HG03097 (cell line): ENCODE measurements around the gene CNPY1.

Experiments used
- ATAC-seq: cut with Tn5 transposase; IDR thresholded peaks from one replicate; pipeline ENCODE4 v1.9.1; 2021; ENCODE audit not compliant: unreplicated experiment, low FRiP score

Gene CNPY1

DNA sequence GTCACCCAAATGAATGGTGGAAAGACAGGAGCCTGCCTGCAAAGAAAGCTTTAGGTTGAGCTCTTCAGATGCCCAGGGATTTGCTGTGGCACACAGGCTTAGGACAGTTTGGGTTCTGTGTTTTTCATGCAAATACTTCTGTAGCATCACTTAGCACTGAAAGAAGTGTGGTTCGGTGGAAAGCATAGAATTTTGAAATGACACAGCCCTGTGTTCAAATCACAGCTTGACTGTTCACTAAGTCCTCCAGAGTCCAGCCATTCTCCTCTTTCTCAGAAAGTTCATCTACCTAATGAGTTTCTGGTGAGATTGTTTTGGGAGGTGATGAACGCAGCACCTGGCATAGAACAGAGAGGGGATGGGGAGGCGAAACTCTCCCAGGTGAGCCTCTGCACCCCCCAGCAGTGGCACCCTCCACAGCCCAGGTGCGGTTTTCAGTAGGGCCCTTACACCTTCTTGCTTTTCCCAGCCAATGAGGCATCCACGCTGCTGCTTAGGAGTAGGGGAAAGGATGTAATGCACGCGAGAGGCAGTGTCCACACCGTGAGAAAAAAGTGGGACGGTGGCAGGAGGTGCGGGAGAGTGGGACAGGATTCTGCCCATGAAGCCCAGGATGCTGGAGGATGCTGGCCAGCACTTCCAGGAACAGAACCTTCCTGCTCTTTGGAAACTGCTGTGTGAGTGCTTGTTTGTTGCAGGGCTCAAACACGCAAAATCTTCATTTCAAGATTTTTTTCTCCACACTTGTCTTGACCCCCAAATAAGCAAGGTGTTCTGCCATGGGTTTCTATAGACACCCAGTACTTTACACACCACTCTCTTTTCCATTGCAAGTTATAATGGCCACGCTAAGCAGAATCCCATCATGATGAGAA, 76.8 kb downstream of the CNPY1 start:
- ATAC-seq = no peak

DNA sequence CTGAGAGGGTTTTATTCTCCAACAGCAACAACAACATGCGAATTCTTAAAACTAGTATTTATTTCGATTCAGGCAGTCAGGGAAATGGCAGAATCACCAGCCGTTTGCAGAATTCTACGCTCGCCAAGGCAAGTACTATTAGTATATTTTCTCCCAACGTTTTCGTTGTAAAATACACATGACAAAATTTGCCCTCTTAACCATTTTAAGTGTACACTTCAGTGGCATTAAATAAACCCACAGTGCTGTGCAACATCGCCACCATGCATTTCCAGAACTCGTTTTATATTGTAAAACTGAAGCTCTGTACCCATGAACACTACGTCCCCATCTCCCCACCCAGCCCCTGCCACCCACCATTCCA, 77.6 kb downstream of the CNPY1 start:
- no peak for ATAC-seq

DNA sequence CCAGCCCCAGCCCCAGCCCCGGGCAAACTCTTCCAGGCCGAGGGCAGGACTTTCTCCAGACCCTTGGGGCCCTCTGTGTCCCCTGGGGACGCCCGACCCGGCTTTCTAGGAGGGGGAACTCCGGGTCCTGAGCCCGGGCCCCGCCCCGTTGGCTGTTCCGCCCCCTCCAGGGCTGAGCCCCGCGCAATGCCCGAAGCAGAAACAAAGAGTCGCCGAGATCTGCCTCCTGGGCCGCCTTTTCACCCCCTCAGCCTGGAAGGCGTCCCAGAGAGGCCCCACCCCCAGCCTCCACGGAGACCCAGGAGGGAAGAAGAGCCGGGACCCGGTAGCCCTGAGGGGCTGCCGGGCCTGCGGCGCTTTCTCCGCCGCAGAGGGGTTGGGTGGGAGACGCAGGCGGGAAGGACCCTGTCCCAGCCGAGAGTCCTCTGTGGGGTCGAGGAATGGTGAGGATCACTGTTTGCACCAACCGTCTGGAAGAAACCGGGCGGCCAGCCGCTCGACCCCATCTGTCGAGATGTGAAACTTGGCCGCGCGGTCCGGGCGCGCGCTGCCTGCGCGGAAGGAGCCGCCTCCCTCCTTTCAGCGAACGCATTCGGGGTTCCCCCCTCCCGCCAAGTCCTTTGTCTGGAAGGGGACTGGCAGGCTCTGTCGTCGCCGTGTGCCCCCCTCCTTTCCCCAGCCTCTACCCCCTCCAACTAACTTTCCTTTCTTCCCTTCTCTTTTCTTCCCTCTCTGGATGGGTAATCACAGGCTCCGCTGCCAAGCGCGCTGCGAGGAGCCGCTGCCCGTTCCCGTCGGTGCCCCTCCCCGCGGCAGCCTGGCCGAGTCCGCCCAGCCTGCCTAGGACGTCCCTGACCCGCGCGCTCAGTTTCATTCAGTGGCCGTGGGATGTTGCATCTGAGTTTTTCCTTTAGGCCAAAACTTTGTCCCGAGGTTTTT, 78.2 kb downstream of the CNPY1 start:
- ATAC-seq = no peak

DNA sequence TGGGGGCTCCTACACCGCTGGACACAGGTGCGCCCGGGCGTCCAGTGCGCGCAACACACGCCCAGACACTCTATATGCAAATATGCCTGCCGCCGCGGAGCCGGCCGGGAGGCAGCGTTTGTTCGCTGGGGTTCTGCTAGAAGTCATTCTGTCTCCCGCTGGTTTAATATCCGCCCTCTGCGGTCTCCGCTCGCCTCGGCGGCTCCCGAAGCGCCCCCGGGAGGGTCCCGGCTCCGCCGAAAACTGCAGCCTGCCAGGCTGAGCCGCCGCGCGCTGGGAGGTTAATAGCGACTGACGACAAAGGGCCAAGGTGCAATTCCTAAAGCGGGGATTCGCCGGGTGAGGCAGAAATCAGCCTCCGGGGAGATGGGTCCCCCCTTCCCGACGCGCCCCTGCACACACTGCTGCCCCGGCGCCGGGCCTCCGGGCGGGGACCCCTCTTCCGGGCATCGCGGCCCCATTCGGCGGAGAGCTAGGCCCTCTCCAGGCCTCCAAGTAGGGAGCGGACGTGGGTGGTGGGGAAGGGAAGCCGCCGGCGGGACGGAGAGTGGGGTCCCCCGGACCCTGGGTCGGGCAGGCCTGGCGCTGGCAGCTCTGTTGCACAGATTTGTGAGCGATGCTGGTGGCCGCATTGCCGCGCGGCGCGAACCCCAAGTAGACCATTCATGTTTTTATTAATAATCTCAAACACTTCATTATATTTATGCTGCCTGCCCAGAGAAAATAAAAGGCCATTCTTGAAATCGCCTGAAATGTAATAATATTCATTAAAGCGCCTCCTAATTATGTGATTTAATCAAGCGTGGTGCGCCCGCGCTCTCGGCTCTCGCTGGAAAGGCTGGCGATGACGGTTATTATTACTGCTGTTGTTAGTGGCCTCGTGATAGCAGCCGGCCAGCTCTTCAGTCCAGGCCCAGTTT, 79.3 kb downstream of the CNPY1 start:
- no peak for ATAC-seq

DNA sequence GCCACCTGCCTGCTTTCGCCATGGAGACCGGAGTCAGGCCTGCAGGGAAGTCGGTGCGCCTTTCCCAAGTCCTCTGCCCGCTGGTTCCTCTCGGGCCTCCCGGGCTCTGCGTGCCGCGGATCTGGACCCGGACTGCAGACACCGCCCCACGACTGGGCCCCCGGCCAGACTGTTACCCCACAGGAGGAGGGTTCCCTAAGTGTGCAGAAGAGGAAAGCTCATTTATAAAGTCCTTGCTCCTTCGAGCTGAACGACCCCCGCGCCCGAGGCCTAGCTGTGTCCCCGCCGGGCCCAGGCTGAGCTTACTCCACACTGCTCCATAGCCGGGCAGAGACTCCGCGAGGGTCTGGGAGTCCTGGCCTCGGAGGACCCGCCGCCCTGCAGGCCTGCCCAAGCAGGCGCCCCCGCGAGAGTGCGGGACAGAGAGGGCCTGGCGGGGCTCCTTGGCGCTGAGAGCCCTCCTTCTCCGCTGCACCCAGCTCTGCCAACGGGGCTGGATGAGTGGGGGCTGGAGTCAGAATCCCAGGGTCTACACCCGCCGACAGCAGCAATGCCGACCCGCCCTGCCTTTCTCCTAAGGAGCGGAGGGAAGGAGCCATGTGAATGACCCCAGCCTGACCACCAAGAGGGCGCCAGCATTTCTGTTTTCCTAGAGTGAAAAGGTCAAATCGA, 80.1 kb downstream of the CNPY1 start:
- no peak for ATAC-seq

DNA sequence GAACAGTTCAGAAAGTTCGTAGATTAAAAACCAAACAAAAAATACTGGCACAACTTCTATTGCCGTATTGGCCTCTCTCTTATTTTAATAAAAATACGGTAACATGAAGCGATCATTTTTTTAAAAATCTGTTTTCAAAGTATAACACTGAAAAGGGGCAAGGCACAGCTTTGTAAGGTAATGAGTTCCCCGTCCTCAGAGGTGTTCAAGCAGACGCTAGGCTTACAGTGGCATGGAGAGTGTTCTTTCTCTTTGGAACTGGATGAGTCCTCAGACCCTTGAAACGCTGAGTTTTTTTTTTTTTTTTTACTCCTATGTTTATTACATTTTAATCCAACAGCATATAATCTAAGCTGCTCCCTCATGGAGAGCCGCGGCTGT, 80.6 kb downstream of the CNPY1 start:
- no peak for ATAC-seq

DNA sequence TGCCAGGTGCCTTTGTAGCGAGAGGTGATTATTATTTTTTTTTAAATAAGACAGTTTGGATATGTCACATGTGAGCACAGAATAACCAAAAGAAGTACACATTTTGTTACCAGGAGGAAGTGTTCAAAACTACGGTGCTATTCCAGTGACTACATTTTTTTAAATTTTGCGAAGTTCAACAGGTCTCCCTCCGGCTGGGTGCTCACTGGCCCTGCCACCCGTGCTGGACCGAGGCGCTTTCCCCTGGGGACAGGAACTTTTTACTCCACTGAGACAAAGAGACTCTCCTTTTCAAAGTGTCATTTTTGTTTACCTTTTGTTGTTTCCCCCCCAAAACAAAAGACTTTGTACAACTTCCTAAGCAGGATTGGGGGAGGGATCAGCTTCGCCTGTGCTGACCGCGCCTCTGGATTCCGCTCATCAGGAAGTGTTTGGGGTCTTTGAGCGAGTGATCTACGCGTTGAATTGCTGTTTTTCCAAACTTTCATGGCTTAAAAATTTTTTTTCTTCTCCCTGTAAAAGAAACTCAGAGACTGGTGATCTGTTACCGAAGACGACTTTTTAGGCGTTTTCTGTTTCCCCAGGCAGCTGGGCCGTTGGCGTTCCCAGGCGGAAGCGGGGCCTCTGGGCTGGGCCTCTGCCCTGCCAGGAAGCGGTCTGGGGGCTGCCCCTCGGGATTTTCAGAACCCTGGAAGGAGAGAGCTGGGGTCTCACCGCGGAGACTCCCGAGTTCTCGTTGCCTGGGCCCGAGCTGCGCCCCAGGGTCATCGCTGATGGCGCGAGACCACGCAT, 81.2 kb downstream of the CNPY1 start:
- ATAC-seq = no peak

DNA sequence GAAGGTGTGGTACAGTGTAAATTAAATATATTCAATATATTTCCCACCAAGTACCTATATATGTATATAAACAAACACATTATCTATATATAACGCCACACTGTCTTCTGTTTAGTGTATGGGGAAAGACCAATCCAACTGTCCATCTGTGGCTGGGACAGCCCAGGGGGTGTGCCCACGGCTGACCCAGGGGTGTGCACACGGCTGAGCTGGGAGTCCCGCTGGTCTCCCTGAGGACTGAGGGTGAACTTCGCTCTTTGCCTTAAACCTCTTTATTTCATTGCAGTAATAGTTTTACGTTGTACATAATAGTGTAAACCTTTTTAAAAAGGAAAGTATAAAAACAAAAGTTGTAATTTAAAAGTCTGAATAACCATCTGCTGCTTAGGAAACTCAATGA, 82.2 kb downstream of the CNPY1 start:
- no peak for ATAC-seq

DNA sequence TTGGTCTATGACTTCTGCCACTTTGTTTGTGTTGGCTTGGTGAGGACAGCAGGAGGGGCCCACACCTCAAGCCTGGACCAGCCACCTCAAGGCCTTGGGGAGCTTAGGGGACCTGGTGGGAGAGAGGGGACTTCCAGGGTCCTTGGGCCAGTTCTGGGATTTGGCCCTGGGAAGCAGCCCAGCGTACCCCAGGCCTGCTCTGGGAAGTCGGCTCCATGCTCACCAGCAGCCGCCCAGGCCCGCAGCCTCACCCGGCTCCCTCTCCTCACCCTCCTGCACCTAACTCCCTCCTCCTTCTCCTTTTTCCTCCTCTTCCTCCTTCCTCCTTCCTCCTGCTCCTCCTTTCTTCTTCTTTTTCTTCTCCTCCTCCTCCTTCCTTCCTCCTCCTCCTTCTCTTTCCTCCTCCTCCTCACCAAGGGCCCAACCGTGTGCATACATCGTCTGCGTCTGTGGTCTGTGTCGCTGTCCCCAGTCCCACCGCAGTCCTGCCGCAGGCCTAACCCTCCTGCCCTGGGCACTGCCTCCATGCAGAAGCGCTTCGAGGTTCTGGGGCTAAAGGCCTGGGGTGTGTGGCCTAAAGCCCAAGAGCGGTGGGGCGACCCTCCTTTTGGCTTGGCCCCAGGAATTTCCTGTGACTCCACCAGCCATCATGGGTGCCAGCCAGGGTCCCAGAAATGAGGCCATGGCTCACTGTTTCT, 83.1 kb downstream of the CNPY1 start:
- ATAC-seq = no peak

DNA sequence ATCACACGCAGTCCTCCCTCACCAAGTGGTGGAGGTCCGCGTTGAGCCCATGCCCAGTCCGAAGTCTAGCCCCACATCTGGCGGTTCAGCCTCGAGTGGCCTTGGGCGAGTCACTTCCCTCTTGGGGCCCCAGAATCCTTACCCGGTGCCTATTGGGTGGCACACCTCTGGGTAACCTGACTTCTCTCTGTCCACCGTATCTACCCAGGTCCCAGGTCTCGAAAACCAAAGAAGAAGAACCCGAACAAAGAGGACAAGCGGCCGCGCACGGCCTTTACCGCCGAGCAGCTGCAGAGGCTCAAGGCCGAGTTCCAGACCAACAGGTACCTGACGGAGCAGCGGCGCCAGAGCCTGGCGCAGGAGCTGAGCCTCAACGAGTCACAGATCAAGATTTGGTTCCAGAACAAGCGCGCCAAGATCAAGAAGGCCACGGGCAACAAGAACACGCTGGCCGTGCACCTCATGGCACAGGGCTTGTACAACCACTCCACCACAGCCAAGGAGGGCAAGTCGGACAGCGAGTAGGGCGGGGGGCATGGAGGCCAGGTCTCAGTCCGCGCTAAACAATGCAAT, 84.1 kb downstream of the CNPY1 start:
- no peak for ATAC-seq

DNA sequence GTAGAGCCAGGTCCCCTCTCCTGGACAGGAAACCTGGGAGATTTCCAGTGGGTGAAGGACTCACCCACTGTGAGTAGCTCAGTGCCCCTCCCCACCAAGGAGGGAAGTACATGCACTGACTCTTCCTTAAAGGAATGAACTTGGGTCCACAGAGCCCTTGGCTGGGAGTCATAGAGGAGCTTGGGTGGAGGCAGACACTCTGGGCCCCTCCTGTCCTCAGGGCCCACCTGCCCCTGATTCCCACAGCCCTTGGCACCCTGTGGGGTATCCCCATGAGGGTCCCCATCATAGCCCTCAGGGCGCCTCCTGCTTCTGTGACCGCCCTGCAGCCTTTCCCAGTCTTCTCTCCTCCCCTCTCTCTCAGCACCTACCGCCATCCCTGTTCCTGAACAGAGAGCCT, 84.7 kb downstream of the CNPY1 start:
- ATAC-seq = no peak

DNA sequence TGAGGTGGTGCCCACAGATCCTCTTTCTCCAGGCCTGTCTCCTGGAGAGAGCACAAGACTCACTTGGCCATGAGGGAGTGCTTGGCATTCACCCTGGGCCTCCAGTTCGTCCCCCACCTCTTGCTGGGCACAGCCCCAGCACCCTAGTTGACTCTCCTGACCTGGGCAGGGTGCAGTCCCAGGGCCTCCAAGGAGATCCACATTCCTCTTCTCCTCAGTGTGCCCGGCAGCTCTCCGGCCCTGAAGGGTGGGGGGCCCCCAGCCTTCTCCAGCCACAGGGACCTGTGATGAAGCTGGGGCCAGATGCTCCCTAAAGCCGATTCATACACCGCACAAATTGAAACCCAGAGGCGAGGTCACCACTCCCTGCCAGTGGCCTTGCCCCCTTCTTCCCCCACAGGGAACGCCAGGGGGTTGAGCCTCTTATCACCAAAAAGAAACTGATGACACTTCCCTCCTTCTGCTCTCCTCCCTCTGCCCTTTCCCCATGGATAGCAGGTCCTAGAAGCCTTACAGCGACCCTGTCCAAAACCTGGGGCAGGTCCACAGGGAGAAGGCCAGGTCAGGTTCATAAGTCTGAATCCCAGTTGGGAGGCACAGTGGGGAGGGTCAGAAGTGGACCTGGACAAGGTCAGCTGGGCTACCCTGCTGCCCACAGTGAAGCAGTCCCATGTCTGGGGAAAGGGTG, 85.3 kb downstream of the CNPY1 start:
- ATAC-seq = no peak

DNA sequence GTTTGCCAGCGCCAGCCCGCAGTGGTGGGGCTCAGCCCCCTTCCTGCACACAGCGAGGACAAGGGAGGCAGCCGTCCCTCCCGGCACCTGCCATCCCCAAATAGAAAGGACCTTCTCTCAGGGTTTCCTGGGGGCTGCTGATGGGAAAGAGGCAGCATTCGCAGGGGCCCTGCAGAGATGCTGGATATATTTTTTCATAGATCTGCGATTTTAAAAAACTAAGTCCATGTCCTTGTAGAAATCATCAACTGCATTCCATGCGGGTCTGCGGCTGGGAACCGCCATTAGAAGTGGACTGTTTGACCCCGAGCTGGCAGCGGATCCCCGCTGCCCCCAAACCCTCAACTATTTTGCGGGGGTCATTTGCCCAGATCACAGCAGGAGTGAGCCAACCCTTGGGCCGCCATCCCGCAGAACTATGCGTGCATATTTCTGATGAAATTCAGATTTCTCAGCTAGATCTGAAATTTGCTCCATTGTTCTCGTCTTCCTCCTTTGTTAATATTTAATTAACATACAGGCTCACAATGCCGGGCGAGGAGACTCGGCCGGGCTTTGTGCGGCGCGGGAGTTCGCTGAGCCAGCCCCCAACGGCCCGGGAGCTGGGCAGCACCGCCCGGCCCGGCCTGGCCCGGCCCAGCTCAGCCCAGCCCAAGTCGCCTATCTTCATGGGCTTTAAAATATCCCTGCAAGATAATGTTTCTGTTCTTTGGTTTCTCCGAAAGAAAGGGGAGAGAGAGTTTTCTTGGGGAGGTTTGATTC, 86.5 kb downstream of the CNPY1 start:
- no peak for ATAC-seq

DNA sequence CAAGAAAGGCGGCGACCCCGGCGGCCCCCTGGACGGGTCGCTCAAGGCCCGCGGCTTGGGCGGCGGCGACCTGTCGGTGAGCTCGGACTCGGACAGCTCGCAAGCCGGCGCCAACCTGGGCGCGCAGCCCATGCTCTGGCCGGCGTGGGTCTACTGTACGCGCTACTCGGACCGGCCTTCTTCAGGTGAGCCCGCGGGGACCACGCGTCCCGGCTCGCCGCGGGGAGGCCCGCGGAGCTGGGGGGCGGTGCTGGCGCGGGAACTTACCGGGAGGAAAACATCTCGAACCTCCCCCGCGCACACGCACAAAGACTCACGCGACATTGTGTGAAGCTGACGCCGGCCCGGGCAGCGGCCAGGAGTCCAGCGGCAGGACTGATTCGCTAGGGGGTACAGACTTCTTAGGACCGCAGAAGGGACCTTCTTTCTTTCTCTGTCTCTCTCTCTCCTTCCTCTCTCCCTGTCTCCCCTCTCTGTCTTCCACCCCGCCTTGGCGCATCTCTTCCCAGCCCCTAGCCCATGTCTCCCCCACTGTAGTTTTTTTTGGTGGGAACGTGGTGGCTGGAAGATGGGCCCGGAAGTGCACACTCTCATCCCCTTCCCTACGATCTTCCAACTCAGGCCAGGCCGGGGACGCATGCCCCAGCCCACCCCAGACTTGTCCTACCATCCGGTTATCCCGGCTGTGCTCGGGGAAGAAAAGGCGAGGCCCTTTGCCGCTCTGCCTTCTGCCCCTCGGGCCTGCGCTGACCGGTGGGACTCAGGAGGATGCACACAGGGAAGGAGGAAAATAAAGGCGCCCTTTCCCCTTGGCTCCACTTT, 87.3 kb downstream of the CNPY1 start:
- ATAC-seq = no peak

DNA sequence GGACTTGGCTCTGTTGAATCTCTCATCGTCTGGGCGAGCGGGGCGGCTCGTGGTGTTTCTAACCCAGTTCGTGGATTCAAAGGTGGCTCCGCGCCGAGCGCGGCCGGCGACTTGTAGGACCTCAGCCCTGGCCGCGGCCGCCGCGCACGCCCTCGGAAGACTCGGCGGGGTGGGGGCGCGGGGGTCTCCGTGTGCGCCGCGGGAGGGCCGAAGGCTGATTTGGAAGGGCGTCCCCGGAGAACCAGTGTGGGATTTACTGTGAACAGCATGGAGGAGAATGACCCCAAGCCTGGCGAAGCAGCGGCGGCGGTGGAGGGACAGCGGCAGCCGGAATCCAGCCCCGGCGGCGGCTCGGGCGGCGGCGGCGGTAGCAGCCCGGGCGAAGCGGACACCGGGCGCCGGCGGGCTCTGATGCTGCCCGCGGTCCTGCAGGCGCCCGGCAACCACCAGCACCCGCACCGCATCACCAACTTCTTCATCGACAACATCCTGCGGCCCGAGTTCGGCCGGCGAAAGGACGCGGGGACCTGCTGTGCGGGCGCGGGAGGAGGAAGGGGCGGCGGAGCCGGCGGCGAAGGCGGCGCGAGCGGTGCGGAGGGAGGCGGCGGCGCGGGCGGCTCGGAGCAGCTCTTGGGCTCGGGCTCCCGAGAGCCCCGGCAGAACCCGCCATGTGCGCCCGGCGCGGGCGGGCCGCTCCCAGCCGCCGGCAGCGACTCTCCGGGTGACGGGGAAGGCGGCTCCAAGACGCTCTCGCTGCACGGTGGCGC, 88.1 kb downstream of the CNPY1 start, which contains the start of gene EN2:
TSS of gene EN2 (plus strand) at position 19 of the 767 bp plus-strand sequence. CDS start at position 268, 249 bp downstream.
- ATAC-seq = no peak
